Caco-2 (cell line): ENCODE results near the gene RBPJ. TPM values are rescaled to one million over a fixed set of nuclear protein-coding genes. Genes with fewer than 3 reads are reported as not detected.

Experiments
- BruUV-seq: library from RNA; stranded (reverse); fragments of 400-500 nt; replicated peaks from 2 replicates; lab custom pipeline; 2021; lab: Mats Ljungman, UMichigan
- CTCF ChIA-PET: fragments of 300-600 bp; sonication (Branson Sonifier 250); formaldehyde crosslinking; loops from one replicate; lab custom pipeline; 2022; ENCODE audit warnings: antibody characterized with exemption; lab: Charles Lee
- POLR2A ChIA-PET: fragments of 300-600 bp; sonication (Branson Sonifier 250); formaldehyde crosslinking; loops from one replicate; lab custom pipeline; 2022; ENCODE audit warnings: antibody characterized with exemption; lab: Charles Lee
- DNase-seq, 2 experiments: peaks; one replicate each; pipeline versions ENCODE4 v3.0.0 to v3.0.0-alpha.2; 2020 to 2022
- H3K27me3 ChIP-seq: replicated peaks from 2 replicates; pipeline ENCODE4 v1.6.0; 2011; ENCODE audit warnings: low read length; ENCODE audit not compliant: control insufficient read depth, insufficient read depth
- H3K36me3 ChIP-seq: 2 replicates; pipeline ENCODE4 v1.5.1; 2011; ENCODE audit warnings: low read length; ENCODE audit not compliant: control insufficient read depth, insufficient read depth
- H3K4me1 ChIP-seq: fragments of 250-450 bp; sonication (Bioruptor Pico); 2 replicates; pipeline ENCODE4 v1.5.1; 2020; ENCODE audit warnings: mild to moderate bottlenecking
- H3K4me3 ChIP-seq: 2 replicates; pipeline ENCODE4 v1.5.1; 2011; ENCODE audit warnings: low read depth, mild to moderate bottlenecking, control low read depth, low read length
- H3K9me3 ChIP-seq: fragments of 250-450 bp; sonication (Bioruptor Pico); 2 replicates; pipeline ENCODE4 v1.5.1; 2020; ENCODE audit warnings: mild to moderate bottlenecking, moderate library complexity
- H3K27ac Mint-ChIP-seq: one replicate; pipeline ENCODE4 v1.8.0; 2022; ENCODE audit warnings: mixed read lengths; ENCODE audit not compliant: unreplicated experiment
- H3K27me3 Mint-ChIP-seq: one replicate; pipeline ENCODE4 v1.8.0; 2022; ENCODE audit warnings: mixed read lengths; ENCODE audit not compliant: insufficient read depth, unreplicated experiment
- H3K36me3 Mint-ChIP-seq: one replicate; pipeline ENCODE4 v1.8.0; 2022; ENCODE audit warnings: mild to moderate bottlenecking, mixed read lengths; ENCODE audit not compliant: insufficient read depth, unreplicated experiment
- H3K4me1 Mint-ChIP-seq: one replicate; pipeline ENCODE4 v1.8.0; 2022; ENCODE audit warnings: low read depth, mixed read lengths; ENCODE audit not compliant: unreplicated experiment
- H3K4me3 Mint-ChIP-seq: one replicate; pipeline ENCODE4 v1.8.0; 2022; ENCODE audit warnings: mild to moderate bottlenecking, moderate library complexity, mixed read lengths; ENCODE audit not compliant: unreplicated experiment
- H3K9me3 Mint-ChIP-seq: one replicate; pipeline ENCODE4 v1.8.0; 2022; ENCODE audit warnings: mixed read lengths; ENCODE audit not compliant: unreplicated experiment
- intact Hi-C: fragments of 100-400 bp; cut with micrococcal nuclease; formaldehyde crosslinking; loops from one replicate; pipeline ENCODE4 v1.10.0; 2022; ENCODE audit not compliant: unreplicated experiment
- total RNA-seq: library from RNA; stranded (reverse); gene quantifications from 2 replicates; pipeline ENCODE4 v1.2.3, GENCODE V29; 2022
- TF ChIP-seq, protein P1 (sequence below), 2 experiments: fragments of 200-600 bp in 1 of 2; IDR thresholded peaks; 1 replicate in 1 of 2; 2 replicates in 1 of 2; pipeline versions ENCODE4 v1.5.1 to v1.8.0; 2011 to 2022; ENCODE audit warnings: antibody characterized with exemption in 1 of 2, control low read depth in 1 of 2, inconsistent platforms in 1 of 2, low read depth in 1 of 2, low read length in 1 of 2, mild to moderate bottlenecking in 1 of 2, moderate library complexity in 1 of 2; ENCODE audit not compliant: insufficient read depth in 1 of 2, severe bottlenecking in 1 of 2, unreplicated experiment in 1 of 2

RBPJ gene
- total RNA-seq, 1 experiment from 2014 or later, result 38.8 TPM

DNA sequence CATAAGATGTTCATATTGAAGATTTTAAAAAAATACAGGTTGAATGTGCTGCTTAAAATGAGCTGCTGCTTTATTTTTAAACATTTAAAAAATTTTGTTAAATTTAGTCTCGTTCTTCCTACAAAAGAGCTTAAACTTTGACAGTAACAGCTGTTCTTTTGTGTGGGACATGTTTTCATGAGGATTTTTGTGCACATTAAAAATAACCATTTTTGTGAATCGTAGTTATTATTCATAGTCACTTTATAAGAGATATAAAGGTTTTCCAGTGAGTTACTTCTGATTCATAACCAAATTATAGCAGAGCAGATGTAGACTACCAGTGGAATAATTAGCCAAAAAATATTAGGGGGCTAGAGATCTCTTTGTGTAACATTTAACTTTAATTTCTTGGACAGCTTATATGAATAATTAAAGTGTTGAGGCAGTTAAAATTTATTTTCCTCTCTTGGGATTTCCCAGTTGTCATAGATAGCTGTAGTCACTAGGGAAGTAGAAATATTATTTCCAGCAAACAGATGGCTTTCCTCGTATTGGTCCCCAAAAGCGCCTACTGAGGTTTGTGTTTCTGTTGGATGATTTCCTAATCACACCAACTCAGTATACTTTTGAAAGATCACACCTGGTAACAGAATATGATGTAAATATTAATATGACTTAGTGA, 24.2 kb downstream of the RBPJ start:
- H3K36me3 Mint-ChIP-seq, result no peaks in the 10 kb centered on the region

DNA sequence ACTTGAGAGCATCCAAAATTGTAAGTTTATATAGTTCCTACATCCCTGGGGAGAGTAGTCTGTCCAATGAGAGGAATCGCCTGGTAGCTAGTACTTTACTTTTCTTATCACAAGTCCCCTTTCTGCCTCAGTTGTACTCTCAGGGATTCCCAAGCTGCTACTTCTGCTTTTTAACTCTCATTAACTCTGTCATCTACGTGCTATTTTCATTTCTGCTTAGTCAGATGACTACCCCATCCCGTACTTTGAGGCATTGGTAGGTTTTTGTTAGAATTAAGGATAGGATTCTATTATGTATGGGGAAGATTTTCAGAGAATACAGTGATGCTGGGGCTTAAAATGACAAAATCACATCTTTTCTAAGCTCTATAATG, 24.7 kb downstream of the RBPJ start:
- Histone ChIP-seq H3K27me3 (no peaks in the 10 kb centered on the region), H3K9me3 (no peaks in the 10 kb centered on the region), H3K4me1 (peaks cover 7% of the 10 kb centered on the region; the same call in 1 of the 2 replicates), H3K4me3 (no peak overlapping the region), H3K36me3 (no peaks in the 10 kb centered on the region)
- Mint-ChIP-seq H3K4me3 (no peak overlapping the region), H3K9me3 (no peaks in the 10 kb centered on the region), H3K4me1 (peaks cover 19% of the 10 kb centered on the region), H3K36me3 (no peaks in the 10 kb centered on the region), H3K27me3 (no peaks in the 10 kb centered on the region), H3K27ac (no peak overlapping the region)
- BruUV-seq, result no TSS peak
- POLR2A ChIA-PET, result no interaction called here
- DNase-seq, result no peak
- TF ChIP-seq, protein P1, sequence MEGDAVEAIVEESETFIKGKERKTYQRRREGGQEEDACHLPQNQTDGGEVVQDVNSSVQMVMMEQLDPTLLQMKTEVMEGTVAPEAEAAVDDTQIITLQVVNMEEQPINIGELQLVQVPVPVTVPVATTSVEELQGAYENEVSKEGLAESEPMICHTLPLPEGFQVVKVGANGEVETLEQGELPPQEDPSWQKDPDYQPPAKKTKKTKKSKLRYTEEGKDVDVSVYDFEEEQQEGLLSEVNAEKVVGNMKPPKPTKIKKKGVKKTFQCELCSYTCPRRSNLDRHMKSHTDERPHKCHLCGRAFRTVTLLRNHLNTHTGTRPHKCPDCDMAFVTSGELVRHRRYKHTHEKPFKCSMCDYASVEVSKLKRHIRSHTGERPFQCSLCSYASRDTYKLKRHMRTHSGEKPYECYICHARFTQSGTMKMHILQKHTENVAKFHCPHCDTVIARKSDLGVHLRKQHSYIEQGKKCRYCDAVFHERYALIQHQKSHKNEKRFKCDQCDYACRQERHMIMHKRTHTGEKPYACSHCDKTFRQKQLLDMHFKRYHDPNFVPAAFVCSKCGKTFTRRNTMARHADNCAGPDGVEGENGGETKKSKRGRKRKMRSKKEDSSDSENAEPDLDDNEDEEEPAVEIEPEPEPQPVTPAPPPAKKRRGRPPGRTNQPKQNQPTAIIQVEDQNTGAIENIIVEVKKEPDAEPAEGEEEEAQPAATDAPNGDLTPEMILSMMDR (IDR thresholded peaks at IDR 0.05; ENCODE audit: insufficient read depth in 1 of 2, low read depth in 1 of 2, low read length in 1 of 2, severe bottlenecking in 1 of 2, unreplicated experiment in 1 of 2), result no peak
- intact Hi-C loops, result no loop called here
- CTCF ChIA-PET, result no interaction called here

More for the DNA sequence above, 24.2 kb downstream of the RBPJ start:
- no peak overlapping the region for H3K27ac Mint-ChIP-seq
- intact Hi-C loops, result no loop called here
- no TSS peak for BruUV-seq
- POLR2A ChIA-PET, result no interaction called here
- Histone ChIP-seq H3K4me1 (peaks cover 7% of the 10 kb centered on the region; the same call in 1 of the 2 replicates), H3K27me3 (no peaks in the 10 kb centered on the region), H3K9me3 (no peaks in the 10 kb centered on the region), H3K36me3 (no peaks in the 10 kb centered on the region), H3K4me3 (no peak overlapping the region)
- no peak overlapping the region for H3K4me3 Mint-ChIP-seq
- TF ChIP-seq, protein P1 (IDR thresholded peaks at IDR 0.05; ENCODE audit: insufficient read depth in 1 of 2, low read depth in 1 of 2, low read length in 1 of 2, severe bottlenecking in 1 of 2, unreplicated experiment in 1 of 2), result no peak
- CTCF ChIA-PET, result no interaction called here
- peaks cover 24% of the 10 kb centered on the region for H3K4me1 Mint-ChIP-seq
- DNase-seq, result no peak
- no peaks in the 10 kb centered on the region for H3K27me3 Mint-ChIP-seq
- no peaks in the 10 kb centered on the region for H3K9me3 Mint-ChIP-seq

DNA sequence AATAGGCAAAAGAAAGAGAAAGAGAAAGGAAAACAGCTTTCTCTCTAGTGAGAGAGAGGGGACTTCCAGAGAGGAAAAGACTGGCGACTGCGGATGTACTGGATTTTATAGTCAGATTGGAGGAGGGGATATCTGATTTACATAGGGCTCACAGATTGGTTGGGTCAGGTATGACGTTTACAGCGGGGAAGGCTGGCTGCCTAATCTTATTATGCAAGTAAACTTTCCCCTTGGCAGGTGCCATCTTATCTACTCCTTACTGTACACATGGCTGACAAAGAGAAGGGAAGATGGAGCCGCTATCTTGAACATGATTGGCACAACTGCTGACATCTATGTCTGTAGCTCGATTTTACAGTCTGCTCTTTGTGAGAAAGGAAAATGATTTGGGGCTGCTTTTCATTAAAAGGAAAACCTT, 25.4 kb downstream of the RBPJ start:
- intact Hi-C loops, result no loop called here
- Histone ChIP-seq H3K27me3 (no peaks in the 10 kb centered on the region), H3K4me1 (peaks cover 7% of the 10 kb centered on the region; the same call in 1 of the 2 replicates), H3K9me3 (no peaks in the 10 kb centered on the region), H3K4me3 (no peak overlapping the region), H3K36me3 (no peaks in the 10 kb centered on the region)
- H3K36me3 Mint-ChIP-seq, result no peaks in the 10 kb centered on the region
- H3K27me3 Mint-ChIP-seq, result no peaks in the 10 kb centered on the region
- H3K9me3 Mint-ChIP-seq, result no peaks in the 10 kb centered on the region
- H3K27ac Mint-ChIP-seq, result no peak overlapping the region
- H3K4me1 Mint-ChIP-seq, result peaks cover 13% of the 10 kb centered on the region
- ChIA-PET CTCF (no interaction called here), POLR2A (no interaction called here)
- TF ChIP-seq, protein P1 (IDR thresholded peaks at IDR 0.05; ENCODE audit: insufficient read depth in 1 of 2, low read depth in 1 of 2, low read length in 1 of 2, severe bottlenecking in 1 of 2, unreplicated experiment in 1 of 2), result no peak
- BruUV-seq, result no TSS peak
- no peak overlapping the region for H3K4me3 Mint-ChIP-seq
- peak in 1 of 2 experiments; percentile 34 for DNase-seq
